Skin epidermis (tissue), 12 donors: ENCODE results near the gene RPL39L.
"Not testable (repeated sequence)": the region's sequence is repeated elsewhere in the genome, so short reads cannot be mapped to it uniquely, and the experiment has no call there.

Experiments used
- H3K27ac ChIP-seq, 21 experiments: fragments of 200-600 bp; sonication (generic) in 11 of 21; one replicate each; pipeline ENCODE4 v1.5.0; 2020; ENCODE audit warnings: mild to moderate bottlenecking in 3 of 21, inconsistent platforms in 2 of 21, moderate library complexity in 2 of 21
- H3K4me3 ChIP-seq, 7 experiments: fragments of 200-600 bp; sonication (generic) in 2 of 7; one replicate each; pipeline ENCODE4 v1.5.0; 2020; ENCODE audit warnings: inconsistent platforms in 2 of 7, mild to moderate bottlenecking in 2 of 7, moderate library complexity in 1 of 7

The RPL39L gene

DNA sequence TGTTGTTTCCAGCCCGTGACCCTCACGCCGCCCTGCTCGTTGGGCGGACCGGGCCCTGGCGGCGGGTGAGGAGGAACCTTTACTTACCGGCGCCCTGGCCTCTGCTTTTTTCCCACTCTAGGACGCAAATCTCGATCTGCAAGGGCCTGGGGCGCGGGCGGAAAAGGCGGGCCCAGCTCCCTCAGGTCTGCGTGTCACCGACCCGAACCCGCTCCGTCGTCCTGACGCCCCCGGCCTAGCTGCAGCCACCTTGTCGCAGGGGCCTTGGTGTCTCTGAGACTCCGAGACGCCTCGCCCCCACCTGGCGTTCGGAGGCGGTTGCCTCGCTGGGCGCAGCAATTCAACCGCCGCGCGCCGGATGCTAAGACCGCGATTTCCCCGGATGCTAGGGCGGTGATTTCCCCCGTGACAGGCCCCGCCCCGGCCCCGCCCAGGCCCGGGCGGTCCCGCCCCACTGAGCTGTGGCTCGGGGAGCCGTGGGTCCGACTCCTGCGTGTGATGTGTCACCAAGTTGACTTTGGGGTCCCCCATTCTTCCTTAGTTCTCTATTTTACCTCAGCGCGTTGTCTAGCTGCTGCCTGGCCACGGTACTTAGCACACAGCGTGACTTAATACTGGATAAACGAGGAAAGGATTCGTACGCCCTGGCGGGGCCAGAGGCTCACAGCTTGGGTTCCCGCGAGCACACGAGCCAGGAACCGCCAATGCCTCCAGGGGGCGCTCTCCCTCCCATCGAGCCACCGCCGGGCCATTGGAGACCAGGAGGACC lies at the start of gene RPL39L:
TSS of gene RPL39L (minus strand) at position 371 of the 769 bp plus-strand sequence. CDS start 18,196 bp downstream, outside the sequence.
- Histone ChIP-seq H3K4me3 (peak within 1 kb of the TSS; percentile 34 to 60 (median 52)), H3K27ac (peak within 1 kb of the TSS; percentile 17 to 87 (median 62))

DNA sequence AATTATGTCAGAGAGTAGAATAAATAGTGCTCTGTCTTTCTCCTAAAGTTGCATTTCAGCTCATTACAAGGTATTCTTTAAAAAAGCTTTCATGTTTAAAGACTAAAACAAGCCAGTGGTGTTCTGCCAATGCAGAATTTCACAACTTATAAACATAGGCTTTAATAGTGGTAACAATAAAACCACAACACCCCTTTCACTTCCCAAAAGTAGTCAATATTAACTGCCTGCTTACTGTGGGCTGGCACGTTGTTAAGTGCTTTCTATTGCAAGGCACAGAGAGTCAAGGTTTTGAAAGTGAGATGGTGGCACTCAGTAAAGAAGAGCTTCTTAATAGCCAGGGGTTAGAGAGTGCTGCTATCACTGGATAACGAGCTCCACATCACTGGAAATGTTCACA lies 49.6 kb upstream of the RPL39L start:
- no peak overlapping the region for H3K4me3 ChIP-seq
- no peak overlapping the region for H3K27ac ChIP-seq

DNA sequence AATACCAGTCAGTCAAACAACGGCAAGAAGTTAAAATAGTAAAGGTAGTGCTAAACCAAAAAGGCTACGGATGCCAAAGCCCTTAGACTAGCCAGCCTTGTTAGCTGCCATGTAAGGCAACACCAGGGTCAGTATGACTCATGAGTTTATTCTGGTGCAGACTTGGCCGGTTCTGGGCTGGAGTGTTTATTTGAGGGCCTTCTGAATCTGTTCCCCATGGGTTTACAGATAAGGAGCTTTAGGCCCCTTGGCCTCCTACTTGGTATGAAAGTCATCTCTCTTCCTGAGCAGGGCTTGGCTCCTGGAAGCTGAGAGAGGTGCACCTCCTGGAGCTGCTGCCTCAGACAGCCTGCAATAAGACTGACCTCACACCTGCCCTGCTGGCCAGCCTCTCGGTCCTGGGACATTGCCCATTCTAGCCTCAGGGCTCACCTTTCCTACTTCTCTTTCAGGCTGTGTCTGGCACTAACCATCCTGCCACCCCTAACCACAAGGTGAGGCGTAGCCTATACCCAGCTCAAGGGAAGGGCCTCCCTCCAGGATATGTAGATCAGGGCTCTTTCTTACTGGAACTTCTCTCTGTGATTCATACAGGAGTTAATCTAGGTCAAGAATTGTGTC lies 47.6 kb upstream of the RPL39L start:
- peak overlapping the region in 1 of 21 experiments; percentile 14 for H3K27ac ChIP-seq
- H3K4me3 ChIP-seq = no peak overlapping the region

DNA sequence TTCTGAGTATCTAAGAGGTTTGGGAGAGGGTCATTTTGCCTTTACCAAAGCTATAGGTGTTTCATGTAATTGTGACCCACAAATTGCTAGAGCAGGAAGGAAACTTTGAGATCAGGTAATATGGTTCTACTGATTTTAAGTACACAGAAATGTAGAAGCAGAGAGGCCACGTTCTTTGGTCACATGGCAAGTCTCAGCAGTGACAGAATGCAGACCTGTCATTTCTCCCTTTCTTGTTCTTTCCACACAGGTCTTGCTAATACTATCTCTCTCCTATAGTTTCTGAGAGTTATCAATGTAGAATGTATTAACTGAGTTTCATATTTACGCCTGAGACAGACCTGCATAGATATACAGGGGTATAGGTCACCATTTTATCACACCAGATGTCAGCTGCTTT lies 47.1 kb upstream of the RPL39L start:
- H3K4me3 ChIP-seq = no peak overlapping the region
- peak overlapping the region in 1 of 21 experiments; percentile 14 for H3K27ac ChIP-seq

DNA sequence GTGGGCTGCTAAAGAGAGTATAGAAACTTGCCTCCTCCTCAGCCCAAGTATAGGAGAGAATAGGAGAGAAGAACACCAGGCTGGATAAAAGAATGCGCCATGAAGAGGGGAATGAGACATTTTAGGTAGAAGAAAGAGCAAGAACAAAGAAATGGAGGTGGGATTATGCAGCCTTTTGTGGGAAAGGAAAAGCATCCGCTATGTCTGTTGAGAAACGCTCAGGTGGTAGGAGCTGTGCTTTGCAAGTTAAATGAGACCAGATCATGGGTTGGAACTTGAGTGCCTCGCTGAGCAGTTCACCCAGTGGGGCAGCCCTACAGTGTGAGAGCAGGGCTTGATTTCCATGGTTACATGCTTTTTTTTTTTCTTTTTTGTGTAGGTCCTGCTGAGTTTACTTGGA lies 46.5 kb upstream of the RPL39L start:
- Histone ChIP-seq H3K27ac (no peak overlapping the region), H3K4me3 (no peak overlapping the region)

DNA sequence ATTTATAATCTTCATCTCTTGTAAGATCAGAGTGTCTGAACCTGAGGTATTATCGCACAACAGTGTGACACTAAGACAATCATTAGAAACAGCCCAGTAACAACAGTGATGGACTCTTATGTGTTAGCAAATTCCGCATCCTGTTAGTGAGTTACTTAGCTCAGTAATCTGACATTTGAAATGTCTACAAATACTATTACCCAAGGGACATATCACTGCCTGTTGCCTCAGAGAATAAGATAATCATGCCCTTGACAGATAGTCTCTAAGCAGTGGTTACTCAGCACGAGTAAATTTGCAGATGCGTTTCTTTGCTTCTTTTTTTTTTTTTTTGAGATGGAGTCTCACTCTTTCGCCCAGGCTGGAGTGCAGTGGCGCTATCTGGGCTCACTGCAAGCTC lies 44.6 kb upstream of the RPL39L start:
- Histone ChIP-seq H3K4me3 (no peak overlapping the region), H3K27ac (peak overlapping the region in 1 of 21 experiments; percentile 76)

DNA sequence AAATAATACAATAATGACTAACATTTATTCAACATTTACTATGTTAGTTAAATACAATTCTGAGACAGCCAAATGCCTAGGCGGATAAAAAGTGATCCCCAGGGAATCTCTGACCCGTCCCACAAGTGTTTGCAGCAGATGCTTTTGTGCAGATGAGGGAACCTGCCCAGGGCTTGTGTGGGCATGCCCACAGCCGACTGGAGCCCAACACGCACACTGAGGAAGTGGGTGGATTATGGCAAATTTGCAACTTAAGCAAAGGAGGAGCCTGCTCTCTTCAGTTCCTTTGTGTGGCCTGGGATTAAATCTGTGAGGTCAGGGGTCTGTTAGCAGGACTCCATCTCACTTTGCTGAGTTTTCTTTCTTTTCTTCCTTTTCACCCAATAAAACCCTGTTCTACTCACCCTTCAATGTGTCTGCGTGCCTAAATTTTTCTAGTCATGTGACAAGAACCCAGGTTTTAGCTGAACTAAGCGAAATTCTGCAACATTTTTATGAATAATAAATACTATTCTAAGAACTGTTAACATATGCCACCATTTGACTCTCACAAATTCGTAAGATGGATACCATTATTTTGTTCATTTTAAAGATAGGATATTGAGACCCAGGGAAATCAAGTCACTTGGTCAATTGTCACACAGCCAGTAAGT lies 44.0 kb upstream of the RPL39L start:
- peak overlapping the region in 5 of 21 experiments; percentile 10 to 76 (median 24) for H3K27ac ChIP-seq

DNA sequence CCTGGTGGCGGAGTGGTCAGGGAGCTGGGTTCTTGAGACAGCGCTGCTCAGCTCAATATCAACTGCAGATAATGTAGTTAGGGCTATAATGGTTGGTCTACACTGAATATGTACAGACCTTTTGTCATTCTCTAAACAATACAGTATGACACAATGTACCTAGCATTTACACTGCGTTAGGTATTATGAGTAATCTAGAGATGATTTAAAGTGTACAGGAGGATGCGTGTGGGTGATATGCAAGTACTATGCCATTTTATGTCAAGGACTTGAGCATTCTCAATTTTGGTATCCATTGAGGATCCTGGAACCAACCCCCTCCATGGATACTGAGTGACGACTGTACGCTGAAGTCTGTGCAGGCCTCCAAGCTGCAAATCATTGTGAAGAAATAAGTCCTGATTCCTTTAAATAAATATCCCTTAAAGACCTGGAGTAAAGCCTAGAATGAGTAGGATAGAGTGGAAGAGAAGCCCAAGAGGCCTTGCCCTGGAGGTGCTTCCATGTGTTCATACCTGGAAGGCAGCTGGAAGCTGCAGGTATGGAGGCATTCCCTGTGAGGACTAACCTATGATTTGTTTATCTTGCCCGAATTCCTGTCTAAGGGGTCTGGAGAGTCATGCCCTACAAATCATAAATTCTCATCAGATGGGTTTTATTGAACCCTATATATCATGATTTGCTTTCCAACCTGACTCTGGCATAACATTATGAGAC lies 42.3 kb upstream of the RPL39L start:
- Histone ChIP-seq H3K27ac (no peak overlapping the region), H3K4me3 (no peak overlapping the region)

More for the DNA sequence above, 44.0 kb upstream of the RPL39L start:
- no peak overlapping the region for H3K4me3 ChIP-seq

DNA sequence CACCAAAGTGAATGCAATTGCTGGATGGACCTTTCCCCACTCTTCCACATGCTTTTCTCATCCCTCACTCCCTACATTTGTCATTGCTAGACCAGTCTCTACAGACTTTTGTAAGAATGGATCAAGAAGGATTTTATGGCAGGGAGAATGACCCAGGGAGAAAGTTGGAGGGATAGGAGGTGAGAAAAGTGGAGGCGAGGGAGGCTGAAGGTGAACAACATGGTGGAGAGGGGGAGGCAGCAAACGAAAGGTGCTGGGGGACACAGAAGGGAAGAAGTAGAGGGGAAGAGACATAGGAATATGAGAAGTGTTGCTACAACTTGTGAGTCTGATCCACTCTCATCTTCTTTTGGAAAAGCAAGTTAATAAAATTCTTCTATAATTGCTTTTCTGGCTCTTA lies 33.6 kb upstream of the RPL39L start:
- Histone ChIP-seq H3K27ac (no peak overlapping the region), H3K4me3 (no peak overlapping the region)

DNA sequence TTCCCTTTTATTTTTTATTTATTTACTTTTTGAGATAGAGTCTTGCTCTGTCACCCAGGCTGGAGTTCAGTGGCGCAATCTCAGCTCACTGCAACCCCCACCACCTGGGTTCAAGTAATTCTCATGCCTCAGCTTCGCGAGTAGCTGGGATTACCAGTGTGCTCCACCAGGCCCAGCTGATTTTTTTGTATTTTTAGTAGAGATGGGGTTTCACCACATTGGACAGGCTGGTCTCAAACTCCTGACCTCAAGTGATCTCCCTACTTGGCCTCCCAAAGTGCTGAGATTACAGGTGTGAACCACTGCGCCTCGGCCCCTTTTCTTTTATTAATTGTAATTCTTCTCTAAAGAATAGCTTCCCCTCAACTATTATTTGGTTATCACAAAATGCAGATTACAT lies 31.6 kb upstream of the RPL39L start:
- H3K4me3 ChIP-seq = not testable (repeated sequence)

DNA sequence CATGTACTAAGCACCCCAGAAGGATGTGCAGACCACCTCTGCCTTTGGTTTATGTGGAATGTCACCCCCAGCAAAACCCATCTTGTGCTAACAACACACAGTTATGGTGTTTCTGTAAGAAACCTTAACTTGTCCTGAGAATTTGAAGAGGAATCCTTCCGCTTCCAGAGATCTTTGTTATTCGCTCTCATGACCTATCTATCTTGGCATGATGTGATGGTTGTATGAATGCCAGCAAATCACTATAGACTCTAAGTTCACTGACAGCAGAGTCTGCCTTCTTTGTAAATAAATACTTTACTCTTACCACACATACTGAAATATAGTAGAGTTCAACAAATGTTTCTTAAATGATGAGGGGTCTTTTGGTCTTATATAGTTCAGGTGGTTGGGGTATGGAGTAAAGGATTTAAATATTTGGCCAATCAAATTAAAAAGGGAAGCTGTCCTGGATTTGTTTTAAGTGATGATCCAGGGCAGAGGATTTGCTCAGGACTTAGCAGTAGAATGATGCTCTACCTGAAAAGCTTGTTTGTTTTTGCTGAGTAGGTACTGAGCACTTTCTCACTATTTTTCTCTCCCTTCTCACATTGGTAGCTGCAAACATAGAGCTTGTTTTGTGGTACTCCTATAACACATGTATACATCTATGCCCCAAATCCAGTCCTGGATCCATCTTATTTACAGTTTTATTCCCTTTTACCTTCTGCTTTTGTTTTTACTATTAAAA lies 30.1 kb upstream of the RPL39L start:
- Histone ChIP-seq H3K4me3 (no peak overlapping the region), H3K27ac (no peak overlapping the region)

More for the DNA sequence above, 31.6 kb upstream of the RPL39L start:
- not testable (repeated sequence) for H3K27ac ChIP-seq

DNA sequence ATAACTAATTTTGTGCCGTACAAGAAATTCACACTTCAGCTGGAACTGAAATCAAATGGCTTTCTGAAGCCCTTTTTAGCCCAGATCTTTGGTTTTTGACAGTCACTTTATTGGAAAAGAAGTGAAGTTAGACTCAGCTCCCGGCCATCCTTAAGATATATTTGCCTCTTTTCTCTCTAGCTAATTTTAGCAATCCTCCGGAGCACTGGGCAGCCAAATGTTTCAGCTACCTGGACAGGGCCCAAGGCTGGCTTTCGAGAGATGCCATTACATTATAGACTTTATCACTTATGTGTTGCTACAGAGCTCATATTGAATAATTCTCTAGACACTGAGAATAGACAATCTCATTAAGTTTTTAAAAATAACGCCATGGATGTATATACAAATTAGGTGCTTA lies 28.5 kb upstream of the RPL39L start:
- no peak overlapping the region for H3K27ac ChIP-seq

DNA sequence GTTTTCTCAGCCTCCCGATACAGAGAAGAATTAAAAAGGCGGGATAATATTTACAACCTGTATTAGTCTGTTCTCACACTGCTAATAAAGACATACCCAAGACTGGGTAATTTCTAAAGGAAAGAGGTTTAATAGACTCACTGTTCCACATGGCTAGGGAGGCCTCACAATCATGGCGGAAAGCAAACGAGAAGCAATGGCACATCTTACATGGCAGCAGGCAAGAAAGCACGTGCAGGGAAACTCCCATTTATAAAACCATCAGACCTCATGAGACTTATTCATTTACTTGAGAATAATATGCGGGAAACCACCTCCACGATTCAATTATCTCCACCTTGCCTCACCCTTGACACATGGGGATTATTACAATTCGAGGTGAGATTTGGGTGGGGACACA lies 27.5 kb upstream of the RPL39L start:
- H3K27ac ChIP-seq = no peak overlapping the region
- H3K4me3 ChIP-seq = no peak overlapping the region

More for the DNA sequence above, 28.5 kb upstream of the RPL39L start:
- H3K4me3 ChIP-seq = no peak overlapping the region

DNA sequence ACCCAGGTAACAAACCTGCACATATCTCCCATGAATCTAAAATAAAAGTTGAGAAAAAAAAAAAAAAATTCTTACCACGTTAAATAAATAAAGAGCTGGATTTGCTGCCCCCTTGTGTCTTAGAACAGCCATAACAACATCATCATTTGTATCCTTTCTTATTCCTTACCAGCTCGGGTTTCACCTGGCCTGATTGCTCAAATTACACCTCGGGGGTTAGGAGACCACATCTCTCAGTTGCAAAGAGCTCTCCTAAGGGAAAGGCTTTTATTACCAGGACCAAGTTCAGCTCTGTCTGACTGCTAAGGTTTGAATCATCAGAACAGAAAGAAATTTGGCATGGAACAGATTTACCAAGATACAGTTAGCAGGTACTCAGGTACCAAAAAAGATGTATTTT lies 25.8 kb upstream of the RPL39L start:
- H3K27ac ChIP-seq = no peak overlapping the region
- no peak overlapping the region for H3K4me3 ChIP-seq

DNA sequence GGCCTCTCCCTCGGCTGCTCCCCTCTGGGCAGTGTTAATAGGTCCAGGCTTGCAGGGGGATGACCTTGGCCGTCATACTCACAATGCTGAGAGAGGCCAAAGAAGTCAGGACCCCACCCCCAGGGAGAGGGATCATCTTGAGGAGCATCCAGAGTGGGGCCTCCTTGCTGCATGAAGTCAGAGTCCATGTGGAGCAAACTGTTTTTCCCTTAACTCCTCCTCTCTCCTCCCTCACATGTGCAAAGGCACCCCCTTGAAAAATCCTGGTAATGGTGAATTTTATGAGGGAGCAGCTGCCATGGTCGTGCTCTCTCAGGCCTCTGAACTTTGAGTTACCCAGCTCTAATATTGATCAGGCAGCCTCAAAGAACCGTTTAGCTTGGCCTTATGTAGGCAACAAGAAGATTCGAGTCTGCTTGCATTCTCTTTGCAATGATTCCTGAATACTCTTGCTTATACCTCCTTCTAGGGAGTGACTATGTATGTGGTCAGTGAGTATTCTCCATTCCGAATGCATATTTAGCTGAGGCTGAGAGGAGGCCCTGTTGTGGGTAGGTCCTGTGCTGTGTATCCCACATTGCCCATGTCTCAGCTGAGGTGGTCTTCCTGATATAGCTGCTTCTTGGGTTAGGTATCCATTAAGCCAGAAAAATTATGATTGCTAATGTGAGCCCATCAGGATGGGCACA lies 23.1 kb upstream of the RPL39L start:
- Histone ChIP-seq H3K4me3 (no peak overlapping the region), H3K27ac (no peak overlapping the region)

DNA sequence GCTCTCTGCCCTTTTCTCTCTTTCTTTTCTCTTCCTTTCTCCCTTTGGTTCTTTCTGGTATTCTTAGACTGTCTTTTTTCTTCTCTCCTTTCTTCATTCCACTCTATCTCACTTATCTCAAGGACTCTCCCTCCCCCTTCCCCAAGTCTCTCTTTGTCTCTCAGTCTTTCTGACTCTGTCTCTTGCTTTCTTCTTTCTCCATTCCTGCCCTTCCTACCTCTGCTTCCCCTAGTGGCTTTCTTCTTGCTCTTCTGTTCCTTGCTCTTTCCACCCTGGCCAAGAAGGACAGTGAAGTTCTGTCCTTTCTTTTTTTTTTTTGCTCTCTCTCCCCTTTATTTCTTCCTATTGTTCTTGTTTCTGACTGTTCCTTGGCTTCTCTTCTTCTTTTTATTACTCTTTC lies 22.3 kb upstream of the RPL39L start:
- H3K27ac ChIP-seq = no peak overlapping the region
- no peak overlapping the region for H3K4me3 ChIP-seq

DNA sequence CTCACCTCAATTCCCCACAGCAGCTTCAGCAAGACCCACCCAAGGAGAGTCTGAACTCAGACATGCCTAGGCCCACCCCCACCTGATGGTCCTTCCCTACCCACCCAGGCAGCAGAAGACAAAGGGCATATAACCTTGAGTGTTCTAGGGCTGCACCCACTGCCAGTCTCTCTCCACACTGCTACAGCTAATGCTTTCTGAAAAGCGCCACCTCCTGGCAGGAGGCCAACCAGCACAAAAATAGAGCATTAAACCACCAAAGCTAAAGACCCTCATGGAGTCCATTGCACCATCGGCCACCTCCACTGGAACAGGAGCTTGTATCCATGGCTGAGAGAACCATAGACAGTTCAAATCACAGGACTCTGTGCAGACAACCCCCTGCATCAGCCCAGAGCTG lies 11.3 kb upstream of the RPL39L start:
- no peak overlapping the region for H3K4me3 ChIP-seq
- H3K27ac ChIP-seq = no peak overlapping the region

DNA sequence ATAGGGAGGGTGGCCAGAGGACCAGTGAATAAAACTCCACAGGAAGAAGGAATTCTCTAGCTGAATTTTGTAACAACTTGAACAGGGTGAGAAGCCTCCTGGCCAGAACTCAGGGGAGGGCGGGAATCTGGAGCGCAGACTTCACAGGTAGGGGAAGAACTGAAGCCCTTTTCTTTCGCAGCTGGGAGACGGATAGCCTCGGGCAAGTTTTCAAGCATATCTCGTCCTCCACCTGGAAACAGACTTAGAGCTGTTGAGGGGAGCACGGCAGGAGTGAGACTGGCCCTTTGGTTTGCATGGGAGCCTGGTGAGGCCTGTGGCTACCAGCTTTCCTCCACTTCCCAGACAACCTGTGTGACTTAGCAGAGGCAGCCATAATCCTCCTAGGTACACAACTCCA lies 10.9 kb upstream of the RPL39L start:
- no peak overlapping the region for H3K4me3 ChIP-seq
- H3K27ac ChIP-seq = no peak overlapping the region

DNA sequence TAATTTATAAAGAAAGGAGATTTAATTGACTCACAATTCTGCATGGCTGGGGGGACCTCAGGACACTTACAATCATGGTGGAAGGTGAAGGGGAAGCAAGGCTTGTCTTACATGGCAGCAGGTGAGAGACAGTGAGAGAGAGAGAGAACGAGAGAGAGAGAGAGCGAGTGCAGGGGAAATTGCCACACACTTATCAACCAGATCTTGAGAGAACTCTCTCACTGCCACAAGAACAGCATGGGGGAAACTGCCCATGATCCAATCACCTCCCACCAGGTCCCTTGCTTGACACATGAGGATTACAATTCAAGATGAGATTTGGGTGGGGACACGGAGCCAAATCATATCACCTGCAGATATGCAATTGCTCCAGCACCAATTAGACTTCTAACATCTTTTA lies 7.1 kb upstream of the RPL39L start:
- no peak overlapping the region for H3K27ac ChIP-seq

More for the DNA sequence above, 7.1 kb upstream of the RPL39L start:
- no peak overlapping the region for H3K4me3 ChIP-seq
